NB4 (cell line): ENCODE results near the gene KRT7.

ENCODE experiments used
- POLR2A ChIP-seq: IDR thresholded peaks from 2 replicates; pipeline ENCODE4 v1.6.1; 2011; ENCODE audit warnings: mild to moderate bottlenecking; ENCODE audit not compliant: insufficient read length; ENCODE audit errors: extremely low read depth
- TF ChIP-seq, protein P1 (sequence below): IDR thresholded peaks from one replicate; pipeline ENCODE4 v1.5.1; 2012; ENCODE audit warnings: low read depth, low read length

DNA sequence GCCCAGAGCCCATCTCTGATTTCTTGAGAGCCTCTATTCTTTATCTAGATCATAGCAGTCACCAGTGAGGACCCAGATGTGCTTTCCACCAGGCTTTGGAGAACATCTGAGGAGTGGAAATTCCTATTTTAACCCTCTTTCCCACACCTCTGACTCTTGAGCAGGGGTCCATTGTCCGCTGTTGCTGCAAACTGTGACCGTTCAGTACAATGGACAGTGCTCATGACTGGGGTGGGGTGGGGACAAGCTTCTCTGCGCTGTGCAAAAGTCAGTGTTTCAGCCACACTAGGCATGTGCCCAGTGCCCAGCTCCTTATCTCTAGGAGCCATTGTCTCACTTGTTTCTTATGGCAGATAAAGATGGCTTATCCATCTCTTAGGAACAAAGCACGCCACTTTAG lies 16.9 kb upstream of the KRT7 start:
- TF ChIP-seq, protein P1, sequence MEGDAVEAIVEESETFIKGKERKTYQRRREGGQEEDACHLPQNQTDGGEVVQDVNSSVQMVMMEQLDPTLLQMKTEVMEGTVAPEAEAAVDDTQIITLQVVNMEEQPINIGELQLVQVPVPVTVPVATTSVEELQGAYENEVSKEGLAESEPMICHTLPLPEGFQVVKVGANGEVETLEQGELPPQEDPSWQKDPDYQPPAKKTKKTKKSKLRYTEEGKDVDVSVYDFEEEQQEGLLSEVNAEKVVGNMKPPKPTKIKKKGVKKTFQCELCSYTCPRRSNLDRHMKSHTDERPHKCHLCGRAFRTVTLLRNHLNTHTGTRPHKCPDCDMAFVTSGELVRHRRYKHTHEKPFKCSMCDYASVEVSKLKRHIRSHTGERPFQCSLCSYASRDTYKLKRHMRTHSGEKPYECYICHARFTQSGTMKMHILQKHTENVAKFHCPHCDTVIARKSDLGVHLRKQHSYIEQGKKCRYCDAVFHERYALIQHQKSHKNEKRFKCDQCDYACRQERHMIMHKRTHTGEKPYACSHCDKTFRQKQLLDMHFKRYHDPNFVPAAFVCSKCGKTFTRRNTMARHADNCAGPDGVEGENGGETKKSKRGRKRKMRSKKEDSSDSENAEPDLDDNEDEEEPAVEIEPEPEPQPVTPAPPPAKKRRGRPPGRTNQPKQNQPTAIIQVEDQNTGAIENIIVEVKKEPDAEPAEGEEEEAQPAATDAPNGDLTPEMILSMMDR = no peak
- TF ChIP-seq POLR2A = no peak
